H1 (cell line): ENCODE results near the gene SSH2. TPM values are rescaled to one million over a fixed set of nuclear protein-coding genes. Genes with fewer than 3 reads are reported as not detected.

ENCODE experiments used
- CTCF ChIA-PET: fragments of 300-600 bp; sonication (Branson Sonifier 250); formaldehyde crosslinking; loops from one replicate; lab custom pipeline; 2021; ENCODE audit not compliant: partially characterized antibody; lab: Charles Lee
- POLR2A ChIA-PET: fragments of 300-600 bp; sonication (Branson Sonifier 250); formaldehyde crosslinking; loops from one replicate; lab custom pipeline; 2021; ENCODE audit warnings: inconsistent platforms; ENCODE audit not compliant: partially characterized antibody; lab: Charles Lee
- DNase-seq, 2 experiments: peaks; one replicate each; pipeline versions ENCODE4 v3.0.0 to v3.0.0-alpha.2; 2010 to 2022; ENCODE audit warnings: low spot score in 2 of 2, low read depth in 1 of 2, mixed read lengths in 1 of 2
- FAIRE-seq: peaks from 2 replicates; lab custom pipeline; 2011; peaks lifted over from hg19 to GRCh38; lab: Jason Lieb, UNC
- H2AFZ ChIP-seq: 2 replicates; pipeline ENCODE4 v1.8.1; 2012; ENCODE audit warnings: low read length, inconsistent platforms
- H2AK5ac ChIP-seq: 2 replicates; pipeline ENCODE4 v1.6.1; 2013; ENCODE audit warnings: low read depth, low read length
- H2BK120ac ChIP-seq: replicated peaks from 2 replicates; pipeline ENCODE3; 2013; ENCODE audit warnings: low read depth, low read length, inconsistent platforms
- H2BK12ac ChIP-seq: 2 replicates; pipeline ENCODE4 v1.6.1; 2013; ENCODE audit warnings: low read depth, low read length
- H2BK15ac ChIP-seq: 2 replicates; pipeline ENCODE4 v1.6.1; 2013; ENCODE audit warnings: low read length
- H2BK20ac ChIP-seq: 2 replicates; pipeline ENCODE4 v1.6.1; 2013; ENCODE audit warnings: low read length
- H2BK5ac ChIP-seq: 2 replicates; pipeline ENCODE4 v1.6.1; 2013; ENCODE audit warnings: low read depth, low read length
- H3K14ac ChIP-seq: 2 replicates; pipeline ENCODE4 v1.6.1; 2013; ENCODE audit warnings: inconsistent platforms; ENCODE audit not compliant: insufficient read length
- H3K18ac ChIP-seq: 2 replicates; pipeline ENCODE4 v1.6.1; 2013; ENCODE audit warnings: low read length; ENCODE audit errors: extremely low read depth
- H3K23ac ChIP-seq: 2 replicates; pipeline ENCODE4 v1.6.1; 2013; ENCODE audit warnings: inconsistent platforms; ENCODE audit not compliant: insufficient read length
- H3K23me2 ChIP-seq: 2 replicates; pipeline ENCODE4 v1.6.1; 2013; ENCODE audit warnings: low read depth, low read length
- H3K27ac ChIP-seq: 2 replicates; pipeline ENCODE4 v1.6.1; 2011; ENCODE audit warnings: low read depth, low read length, inconsistent platforms
- H3K27me3 ChIP-seq, 4 experiments: replicated peaks in 1 of 4; 1 replicate in 1 of 4; 2 replicates in 3 of 4; pipeline versions ENCODE4 v1.6.1 to v1.8.1; 2011 to 2013; ENCODE audit warnings: low read length in 3 of 4, mild to moderate bottlenecking in 3 of 4, inconsistent platforms in 2 of 4, mixed read lengths in 2 of 4, moderate library complexity in 1 of 4; ENCODE audit not compliant: control insufficient read depth in 3 of 4, insufficient read depth in 3 of 4; ENCODE audit errors: extremely low read depth in 1 of 4
- H3K36me3 ChIP-seq, 4 experiments: 2 replicates each; pipeline versions ENCODE4 v1.6.1 to v1.8.1; 2011 to 2013; ENCODE audit warnings: mild to moderate bottlenecking in 4 of 4, low read length in 3 of 4, moderate library complexity in 2 of 4, control low read depth in 1 of 4, inconsistent platforms in 1 of 4; ENCODE audit not compliant: insufficient read depth in 4 of 4, control insufficient read depth in 2 of 4
- H3K4ac ChIP-seq: replicated peaks from 2 replicates; pipeline ENCODE3; 2013; ENCODE audit warnings: low read length, low read depth, mixed read lengths, inconsistent platforms; ENCODE audit not compliant: insufficient read length
- H3K4me1 ChIP-seq, 4 experiments: replicated peaks in 1 of 4; 1 replicate in 1 of 4; 2 replicates in 3 of 4; pipeline versions ENCODE4 v1.6.1 to v1.8.1; 2011 to 2013; ENCODE audit warnings: low read length in 3 of 4, inconsistent platforms in 2 of 4, mixed read lengths in 1 of 4; ENCODE audit not compliant: insufficient read depth in 4 of 4, control insufficient read depth in 3 of 4
- H3K4me2 ChIP-seq, 2 experiments: 2 replicates each; pipeline versions ENCODE4 v1.6.1 to v1.8.1; 2011 to 2013; ENCODE audit warnings: low read depth in 2 of 2, low read length in 2 of 2, control low read depth in 1 of 2, inconsistent platforms in 1 of 2, mild to moderate bottlenecking in 1 of 2; ENCODE audit not compliant: insufficient read depth in 1 of 2
- H3K4me3 ChIP-seq, 4 experiments: fragments of 200-600, 300-600 bp in 1 of 4; sonication (generic), shearing (Covaris generic), sonication (Bioruptor Twin) in 1 of 4; 2 replicates each; pipeline versions ENCODE4 v1.5.1 to v1.8.1; 2011 to 2016; ENCODE audit warnings: low read length in 4 of 4, low read depth in 3 of 4, control low read depth in 2 of 4, inconsistent platforms in 2 of 4, mild to moderate bottlenecking in 2 of 4, mixed read lengths in 1 of 4, moderate library complexity in 1 of 4; ENCODE audit not compliant: insufficient read depth in 2 of 4; ENCODE audit errors: extremely low read depth in 1 of 4
- H3K56ac ChIP-seq: replicated peaks from 2 replicates; pipeline ENCODE3; 2013; ENCODE audit warnings: low read depth, mild to moderate bottlenecking, mixed read lengths, low read length, inconsistent platforms; ENCODE audit not compliant: insufficient read length
- H3K79me1 ChIP-seq: 2 replicates; pipeline ENCODE4 v1.6.1; 2013; ENCODE audit warnings: low read depth, low read length, control low read depth
- H3K79me2 ChIP-seq, 2 experiments: 2 replicates each; pipeline versions ENCODE4 v1.6.1 to v1.8.1; 2012 to 2013; ENCODE audit warnings: low read length in 2 of 2, mild to moderate bottlenecking in 2 of 2, inconsistent platforms in 1 of 2; ENCODE audit not compliant: insufficient read depth in 2 of 2, control insufficient read depth in 1 of 2
- H3K9ac ChIP-seq, 4 experiments: replicated peaks in 1 of 4; 1 replicate in 1 of 4; 2 replicates in 3 of 4; pipeline versions ENCODE4 v1.6.1 to v1.8.1; 2011 to 2013; ENCODE audit warnings: low read depth in 3 of 4, low read length in 3 of 4, control low read depth in 2 of 4, mild to moderate bottlenecking in 2 of 4, moderate library complexity in 2 of 4, inconsistent platforms in 1 of 4; ENCODE audit errors: extremely low read depth in 1 of 4
- H3K9me3 ChIP-seq, 2 experiments: 2 replicates each; pipeline versions ENCODE4 v1.6.1 to v1.8.1; 2012 to 2013; ENCODE audit warnings: mild to moderate bottlenecking in 2 of 2, moderate library complexity in 2 of 2, control low read depth in 1 of 2, inconsistent platforms in 1 of 2, low read depth in 1 of 2, low read length in 1 of 2, mixed read lengths in 1 of 2; ENCODE audit not compliant: insufficient read depth in 2 of 2
- H4K20me1 ChIP-seq, 2 experiments: replicated peaks in 1 of 2; 2 replicates each; pipeline versions ENCODE3 to v1.8.1; 2011 to 2013; ENCODE audit warnings: inconsistent platforms in 2 of 2, low read length in 2 of 2, mild to moderate bottlenecking in 1 of 2; ENCODE audit not compliant: insufficient read depth in 2 of 2, control insufficient read depth in 1 of 2
- H4K5ac ChIP-seq: 2 replicates; pipeline ENCODE4 v1.6.1; 2013; ENCODE audit warnings: low read length, low read depth, mixed read lengths, inconsistent platforms; ENCODE audit not compliant: insufficient read length
- H4K8ac ChIP-seq: 2 replicates; pipeline ENCODE4 v1.8.0; 2013; ENCODE audit warnings: mild to moderate bottlenecking, moderate library complexity, low read length, inconsistent platforms; ENCODE audit not compliant: insufficient read depth; ENCODE audit errors: extremely low read depth
- H4K91ac ChIP-seq: replicated peaks from 2 replicates; pipeline ENCODE3; 2013; ENCODE audit warnings: low read length, mixed read lengths, inconsistent platforms; ENCODE audit not compliant: insufficient read length
- RFX5 ChIP-seq: IDR thresholded peaks from 2 replicates; pipeline ENCODE4 v1.6.1; 2011; ENCODE audit warnings: low read depth, low read length, improper control_type of control experiment, borderline replicate concordance
- SUZ12 ChIP-seq: fragments of 200-600 bp; sonication (generic); IDR thresholded peaks from 2 replicates; pipeline ENCODE4 v1.6.1; 2012; ENCODE audit warnings: mild to moderate bottlenecking, inconsistent platforms, low read length, moderate library complexity, mixed read lengths
- TCF12 ChIP-seq: IDR thresholded peaks from 2 replicates; pipeline ENCODE4 v1.6.1; 2011; ENCODE audit warnings: low read depth, mild to moderate bottlenecking, low read length
- WGBS, 2 experiments: shearing (Covaris generic) in 1 of 2; methylation state at CpG; one replicate each; pipeline versions ENCODE4 v1.1.6 to v1.1.7; 2013 to 2015; ENCODE audit warnings: low lambda C conversion rate in 2 of 2, mixed read lengths in 2 of 2, inconsistent platforms in 1 of 2, low coverage in 1 of 2, missing lambda C conversion rate in 1 of 2; ENCODE audit not compliant: insufficient replicate concordance in 2 of 2, insufficient coverage in 1 of 2, insufficient read length in 1 of 2; ENCODE audit errors: extremely low coverage in 1 of 2, missing lambda C conversion rate in 1 of 2; 5-methylcytosine and 5-hydroxymethylcytosine counted together
- polyA plus RNA-seq, 7 experiments: library from polyadenylated mRNA; depleted of rRNA in 3 of 7; stranded (reverse) in 5 of 7; unstranded in 2 of 7; fragments of >200 nt in 5 of 7; fragments of 200-250 nt in 2 of 7; gene quantifications; 1 replicate in 5 of 7; 2 replicates in 1 of 7; 4 replicates in 1 of 7; pipeline versions ENCODE4 v1.2.1 to v1.2.3, GENCODE V29; 2011 to 2013; ENCODE audit warnings: missing spikeins in 2 of 7, mixed read lengths in 2 of 7
- total RNA-seq: library from RNA; stranded (reverse); fragmentation: NEBNext Ultra II Directional; extraction: Animal tissue kit (Norgen Biotek cat#: 25700); gene quantifications from 2 replicates; pipeline ENCODE4 v1.2.1, GENCODE V29; 2021

Gene SSH2
- total and polyA plus RNA-seq, 2 of the 8 experiments (the other 6 are each of a cell fraction or from before 2014, with no cell fraction given), result 5.2 to 15.9 TPM

GRCh38 chr17:29640981-29641642, 288.9 kb downstream of the SSH2 start:
- no peak overlapping the region for H3K4ac ChIP-seq
- no peaks in the 10 kb centered on the region for H3K79me1 ChIP-seq
- H4K5ac ChIP-seq, result no peak overlapping the region
- H3K36me3 ChIP-seq, result no peaks in the 10 kb centered on the region; a peak in 1 of 8 replicates
- H2BK120ac ChIP-seq, result no peak overlapping the region
- no peaks in the 10 kb centered on the region for H3K79me2 ChIP-seq
- no peak overlapping the region for H2BK5ac ChIP-seq
- 92% methylated on average over 7 of the region's 7 CpGs; no CpG with 5 or more reads in 1 of the 2 experiments for WGBS, 2 experiments
- H3K9ac ChIP-seq, result no peak overlapping the region
- CTCF ChIA-PET, result interaction anchor here (0.6 to 7.9 kb wide), 9 partner anchors 23 to 448 kb away, joined by 3 to 97 read pairs (median 9); partner anchors contain the start of gene SSH2
- H3K4me2 ChIP-seq, result no peak overlapping the region
- DNase-seq (no peak), FAIRE-seq (no peak)
- no peak overlapping the region for H4K8ac ChIP-seq
- H3K4me3 ChIP-seq, result no peak overlapping the region
- H3K27ac ChIP-seq, result no peak overlapping the region
- no peaks in the 10 kb centered on the region for H4K20me1 ChIP-seq
- no peak overlapping the region for H2BK15ac ChIP-seq
- no peak overlapping the region for H3K18ac ChIP-seq
- no peaks in the 10 kb centered on the region; the same call in 1 of the 2 replicates for H3K23me2 ChIP-seq
- no peak overlapping the region for H3K14ac ChIP-seq
- H3K9me3 ChIP-seq, result no peaks in the 10 kb centered on the region
- H3K4me1 ChIP-seq, result peaks cover 0 to 10% (median 3%) of the 10 kb centered on the region in 4 experiments; a peak in 3 of 7 replicates
- no peak overlapping the region for H4K91ac ChIP-seq
- no peak overlapping the region for H2AK5ac ChIP-seq
- no peak overlapping the region for H3K56ac ChIP-seq
- H2AFZ ChIP-seq, result no peak overlapping the region
- POLR2A ChIA-PET, result interaction anchor here (0.6 to 1.5 kb wide), 2 partner anchors 7 to 483 kb away, joined by 4 read pairs; no protein-coding TSS in a partner anchor
- no peak overlapping the region for H2BK20ac ChIP-seq
- H2BK12ac ChIP-seq, result no peak overlapping the region
- H3K27me3 ChIP-seq, result no peaks in the 10 kb centered on the region
- H3K23ac ChIP-seq, result no peak overlapping the region
- TF ChIP-seq TCF12 (no peak), RFX5 (no peak), SUZ12 (no peak)
